DMS79 (cell line): ENCODE measurements around the gene PRMT1.

Source experiments
- DNase-seq: peaks from one replicate; lab custom pipeline; 2025; lab: John Stamatoyannopoulos, UW

The PRMT1 gene

DNA sequence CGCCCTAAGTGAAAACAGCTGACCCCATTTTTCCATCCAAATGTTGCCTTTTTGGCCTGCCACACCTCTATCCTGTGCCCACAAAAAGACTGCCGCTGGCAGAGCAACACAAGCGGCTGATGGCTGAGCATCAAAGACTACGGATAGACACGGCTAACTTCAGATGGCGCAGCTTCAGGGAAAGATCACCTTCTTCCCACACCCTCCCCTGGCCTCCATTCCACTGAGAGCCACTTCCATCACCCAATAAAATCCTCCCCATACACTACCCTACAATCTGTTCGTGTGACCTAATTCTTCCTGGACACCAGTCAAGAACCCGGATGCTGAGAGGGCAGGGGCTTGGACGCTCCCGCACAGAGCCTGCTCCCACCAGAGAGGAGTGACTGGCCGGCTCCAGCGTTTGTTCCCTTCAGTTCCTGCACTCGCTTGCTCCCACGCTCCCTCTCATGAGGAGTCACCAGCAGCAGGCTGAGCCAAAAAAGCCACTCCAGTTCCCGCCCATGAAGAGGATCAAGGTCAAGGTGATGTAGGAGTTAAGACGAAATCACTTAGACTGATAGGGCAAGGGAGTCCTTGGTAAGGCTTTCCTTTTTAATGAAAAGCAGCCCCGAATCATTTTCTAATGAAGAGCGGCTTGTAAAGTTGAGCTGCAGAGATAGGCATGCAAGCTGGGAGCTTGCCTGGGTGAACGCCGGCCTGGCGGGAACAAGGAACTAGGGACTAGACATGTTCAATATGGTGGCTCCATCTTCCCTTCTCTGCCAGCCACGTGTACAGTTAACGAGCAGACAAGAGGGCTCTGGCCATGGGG is 50.4 kb downstream of the PRMT1 start:
- no peak for DNase-seq

DNA sequence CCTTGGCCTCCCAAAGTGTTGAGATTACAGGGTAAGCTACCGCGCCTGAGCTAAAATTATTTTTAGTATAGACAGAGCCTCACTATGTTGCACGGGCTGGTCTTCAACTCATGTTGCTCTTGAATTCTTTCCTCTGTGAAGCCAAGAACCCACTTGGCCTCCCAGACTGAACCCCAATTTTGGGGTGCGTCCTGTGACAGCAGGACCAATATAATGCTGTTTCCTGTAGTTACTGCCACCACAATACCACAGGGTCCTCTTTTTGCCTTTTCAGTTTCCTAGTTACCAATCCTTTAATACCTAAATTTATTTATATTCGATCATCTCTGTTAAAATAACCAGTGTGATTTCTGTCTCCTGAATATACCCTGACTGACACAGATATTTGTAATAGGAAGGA is 53.1 kb downstream of the PRMT1 start:
- no peak for DNase-seq
